OCI-LY7 (cell line): Measurements from ENCODE around the gene ATP2A2. TPM values are rescaled to one million over a fixed set of nuclear protein-coding genes. Genes with fewer than 3 reads are reported as not detected.

Experiments
- BruUV-seq: library from RNA; stranded (reverse); fragments of 400-500 nt; replicated peaks from 2 replicates; lab custom pipeline; 2021; lab: Mats Ljungman, UMichigan
- CTCF ChIA-PET: fragments of 300-600 bp; sonication (Branson Sonifier 250); formaldehyde crosslinking; loops from one replicate; lab custom pipeline; 2022; ENCODE audit warnings: antibody characterized with exemption; ENCODE audit not compliant: unreplicated experiment; lab: Charles Lee
- POLR2A ChIA-PET: fragments of 300-600 bp; sonication (Branson Sonifier 250); formaldehyde crosslinking; loops from one replicate; lab custom pipeline; 2022; ENCODE audit warnings: antibody characterized with exemption; lab: Charles Lee
- DNase-seq: peaks from one replicate; pipeline ENCODE4 v3.0.0-alpha.2; 2015; ENCODE audit warnings: low spot score
- H2AFZ ChIP-seq: fragments of 200-600 bp; sonication (generic), shearing (Covaris generic); 2 replicates; pipeline ENCODE4 v1.6.1; 2014; ENCODE audit warnings: mild to moderate bottlenecking, antibody characterized with exemption, low read length, moderate library complexity
- H3K27ac ChIP-seq: fragments of 200-600 bp; sonication (generic); 2 replicates; pipeline ENCODE4 v1.5.1; 2014; ENCODE audit warnings: mixed run types, low read depth, mild to moderate bottlenecking, moderate library complexity, low read length, inconsistent platforms; ENCODE audit not compliant: poor library complexity, severe bottlenecking
- H3K36me3 ChIP-seq: fragments of 200-600 bp; sonication (generic); 2 replicates; pipeline ENCODE4 v1.6.1; 2014; ENCODE audit warnings: mild to moderate bottlenecking, antibody characterized with exemption, low read length, moderate library complexity, mixed read lengths; ENCODE audit not compliant: insufficient read depth
- H3K4me1 ChIP-seq: fragments of 200-600 bp; sonication (generic); 2 replicates; pipeline ENCODE4 v1.5.1; 2014; ENCODE audit warnings: mild to moderate bottlenecking, low read length; ENCODE audit not compliant: insufficient read depth, poor library complexity, severe bottlenecking
- H3K4me2 ChIP-seq: fragments of 200-600 bp; sonication (generic); 2 replicates; pipeline ENCODE4 v1.6.1; 2014; ENCODE audit warnings: mild to moderate bottlenecking, low read length
- H3K4me3 ChIP-seq: fragments of 200-600 bp; sonication (generic); 2 replicates; pipeline ENCODE4 v1.5.1; 2014; ENCODE audit warnings: mild to moderate bottlenecking, low read depth, low read length; ENCODE audit not compliant: poor library complexity, severe bottlenecking
- H3K79me2 ChIP-seq: fragments of 200-600 bp; sonication (generic); 2 replicates; pipeline ENCODE4 v1.6.1; 2016; ENCODE audit warnings: low read depth, mild to moderate bottlenecking, low read length, moderate library complexity, mixed read lengths; ENCODE audit not compliant: insufficient read depth
- H3K9me2 ChIP-seq: fragments of 200-600 bp; sonication (generic); 2 replicates; pipeline ENCODE4 v1.6.1; 2016; ENCODE audit warnings: mild to moderate bottlenecking, low read length, mixed read lengths; ENCODE audit not compliant: insufficient read depth
- H3K9me3 ChIP-seq: fragments of 200-600 bp; sonication (generic); 2 replicates; pipeline ENCODE4 v1.6.1; 2014; ENCODE audit warnings: mild to moderate bottlenecking, mixed run types, low read length, mixed read lengths
- H4K20me1 ChIP-seq: fragments of 200-600 bp; sonication (generic); 2 replicates; pipeline ENCODE4 v1.6.1; 2014; ENCODE audit warnings: mild to moderate bottlenecking, antibody characterized with exemption, low read length, moderate library complexity, mixed read lengths; ENCODE audit not compliant: insufficient read depth
- EZH2phosphoT487 ChIP-seq: fragments of 200-600 bp; sonication (generic); IDR thresholded peaks from 2 replicates; pipeline ENCODE4 v1.6.1; 2018; ENCODE audit warnings: low read depth, borderline replicate concordance, mild to moderate bottlenecking, mixed run types, antibody characterized with exemption, low read length, moderate library complexity, mixed read lengths
- intact Hi-C: fragments of 100-400 bp; cut with micrococcal nuclease; formaldehyde crosslinking; loops from one replicate; pipeline ENCODE4 v1.10.0; 2022; ENCODE audit not compliant: unreplicated experiment
- total RNA-seq, 2 experiments: library from RNA; depleted of rRNA in 1 of 2; stranded (reverse); fragments of >200 nt in 1 of 2; shearing (Covaris generic) in 1 of 2; gene quantifications; 2 replicates each; pipeline ENCODE4 v1.2.3, GENCODE V29; 2014 to 2022
- TF ChIP-seq, protein P1 (sequence below): fragments of 200-600 bp; sonication (generic); conservative IDR thresholded peaks from 2 replicates; pipeline ENCODE4 v1.5.1; 2014; ENCODE audit warnings: mild to moderate bottlenecking, antibody characterized with exemption, low read length, moderate library complexity, mixed read lengths

The ATP2A2 gene
- total RNA-seq, 2 experiments from 2014 or later = 93.5 to 178 TPM

DNA sequence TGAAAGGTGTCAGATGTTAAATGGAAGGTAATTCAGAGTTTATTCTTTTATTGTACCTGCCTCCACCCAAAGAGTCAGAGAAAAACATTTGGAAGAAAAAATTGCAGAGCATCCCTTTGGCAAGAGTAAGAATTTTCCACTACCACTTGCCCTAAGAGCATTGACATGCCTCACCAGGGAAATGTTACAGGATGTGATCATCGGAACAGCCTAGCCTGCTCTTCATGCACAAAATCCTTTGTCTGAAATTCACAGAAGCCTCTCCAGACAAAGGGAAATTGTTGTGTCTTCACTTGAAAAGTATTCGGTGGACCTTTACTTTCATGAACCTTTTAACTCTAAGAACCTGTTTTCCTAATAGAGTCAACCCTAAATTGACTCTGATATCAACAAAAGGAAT, 36.9 kb downstream of the ATP2A2 start:
- Histone ChIP-seq H3K9me3 (no peaks in the 10 kb centered on the region), H3K36me3 (peaks cover 99% of the 10 kb centered on the region), H3K4me1 (no peaks in the 10 kb centered on the region), H3K4me2 (no peak overlapping the region), H3K79me2 (peaks cover 96% of the 10 kb centered on the region), H3K4me3 (no peak overlapping the region), H2AFZ (no peak overlapping the region), H3K9me2 (no peaks in the 10 kb centered on the region), H3K27ac (no peak overlapping the region), H4K20me1 (peaks cover 20% of the 10 kb centered on the region; the same call in 1 of the 2 replicates)
- intact Hi-C loops = no loop called here
- ChIA-PET POLR2A (interaction anchor here (0.5 to 1.3 kb wide), 5 partner anchors 12 to 453 kb away, joined by 3 to 5 read pairs (median 3); no protein-coding TSS in a partner anchor), CTCF (no interaction called here)
- DNase-seq = no peak
- no peak for TF ChIP-seq EZH2phosphoT487
- TF ChIP-seq, protein P1, sequence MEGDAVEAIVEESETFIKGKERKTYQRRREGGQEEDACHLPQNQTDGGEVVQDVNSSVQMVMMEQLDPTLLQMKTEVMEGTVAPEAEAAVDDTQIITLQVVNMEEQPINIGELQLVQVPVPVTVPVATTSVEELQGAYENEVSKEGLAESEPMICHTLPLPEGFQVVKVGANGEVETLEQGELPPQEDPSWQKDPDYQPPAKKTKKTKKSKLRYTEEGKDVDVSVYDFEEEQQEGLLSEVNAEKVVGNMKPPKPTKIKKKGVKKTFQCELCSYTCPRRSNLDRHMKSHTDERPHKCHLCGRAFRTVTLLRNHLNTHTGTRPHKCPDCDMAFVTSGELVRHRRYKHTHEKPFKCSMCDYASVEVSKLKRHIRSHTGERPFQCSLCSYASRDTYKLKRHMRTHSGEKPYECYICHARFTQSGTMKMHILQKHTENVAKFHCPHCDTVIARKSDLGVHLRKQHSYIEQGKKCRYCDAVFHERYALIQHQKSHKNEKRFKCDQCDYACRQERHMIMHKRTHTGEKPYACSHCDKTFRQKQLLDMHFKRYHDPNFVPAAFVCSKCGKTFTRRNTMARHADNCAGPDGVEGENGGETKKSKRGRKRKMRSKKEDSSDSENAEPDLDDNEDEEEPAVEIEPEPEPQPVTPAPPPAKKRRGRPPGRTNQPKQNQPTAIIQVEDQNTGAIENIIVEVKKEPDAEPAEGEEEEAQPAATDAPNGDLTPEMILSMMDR = no peak
- no TSS peak for BruUV-seq

DNA sequence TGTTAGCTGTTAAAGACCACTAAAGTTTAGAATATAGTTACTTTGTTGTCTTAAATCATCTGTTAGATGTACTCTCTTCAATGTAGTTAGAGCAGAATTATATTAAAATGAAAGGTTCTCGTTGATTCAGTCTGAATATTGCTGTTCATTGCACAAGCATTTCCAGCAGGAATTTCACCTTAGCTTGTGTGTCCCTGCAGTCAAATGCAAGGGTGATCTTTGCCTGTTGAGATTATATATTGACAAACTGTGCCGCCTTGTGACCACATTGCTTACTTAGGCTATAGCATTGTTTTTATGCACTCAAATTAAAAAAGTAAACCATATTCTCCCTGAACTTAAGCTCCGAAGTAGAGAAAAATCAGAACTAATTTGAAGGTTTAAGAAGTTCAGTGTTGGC, 39.5 kb downstream of the ATP2A2 start:
- ChIA-PET POLR2A (interaction anchor here (1.0 to 3.4 kb wide), 2 partner anchors 11 to 38 kb away, joined by 6 to 23 read pairs; no protein-coding TSS in a partner anchor), CTCF (no interaction called here)
- H3K9me2 ChIP-seq = no peaks in the 10 kb centered on the region
- BruUV-seq = no TSS peak
- no peaks in the 10 kb centered on the region for H3K9me3 ChIP-seq
- no peak overlapping the region for H2AFZ ChIP-seq
- H3K4me3 ChIP-seq = no peak overlapping the region
- H3K27ac ChIP-seq = no peak overlapping the region
- intact Hi-C loops = no loop called here
- H3K4me2 ChIP-seq = no peak overlapping the region
- peaks cover 20% of the 10 kb centered on the region; the same call in 1 of the 2 replicates for H4K20me1 ChIP-seq
- H3K36me3 ChIP-seq = peaks cover 99% of the 10 kb centered on the region
- TF ChIP-seq, protein P1 = no peak
- no peak for TF ChIP-seq EZH2phosphoT487
- peaks cover 81% of the 10 kb centered on the region for H3K79me2 ChIP-seq
- H3K4me1 ChIP-seq = no peaks in the 10 kb centered on the region
- DNase-seq = no peak

DNA sequence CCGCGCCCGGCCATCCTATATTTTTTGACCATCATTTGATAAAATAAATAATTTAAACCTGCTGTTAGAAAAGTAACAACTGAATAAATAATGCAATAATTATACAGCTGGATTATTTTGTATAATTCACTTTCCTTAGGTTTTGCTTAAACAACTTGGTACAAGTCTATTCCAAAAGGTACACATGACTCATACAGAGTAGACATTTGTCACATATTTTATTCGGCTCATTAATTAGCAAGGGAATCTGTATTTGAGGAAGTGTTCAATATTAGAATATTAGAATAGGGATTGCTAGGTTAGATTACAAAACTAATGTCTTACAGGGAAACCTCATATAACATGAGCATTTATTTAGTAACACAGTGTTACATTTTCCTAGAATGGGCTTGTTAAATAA, 48.7 kb downstream of the ATP2A2 start:
- no peaks in the 10 kb centered on the region for H3K9me3 ChIP-seq
- peaks cover 62% of the 10 kb centered on the region for H3K79me2 ChIP-seq
- H3K36me3 ChIP-seq = peaks cover 98% of the 10 kb centered on the region
- CTCF ChIA-PET = no interaction called here
- DNase-seq = no peak
- H4K20me1 ChIP-seq = peaks cover 16% of the 10 kb centered on the region; the same call in 1 of the 2 replicates
- no peak overlapping the region for H3K27ac ChIP-seq
- H3K4me3 ChIP-seq = no peak overlapping the region
- intact Hi-C loops = no loop called here
- BruUV-seq = no TSS peak
- H3K9me2 ChIP-seq = no peaks in the 10 kb centered on the region
- H3K4me1 ChIP-seq = no peaks in the 10 kb centered on the region
- POLR2A ChIA-PET = interaction anchor here (0.9 to 4.6 kb wide), 3 partner anchors 9 to 15 kb away, joined by 3 to 23 read pairs (median 3); no protein-coding TSS in a partner anchor
- H3K4me2 ChIP-seq = no peak overlapping the region
- H2AFZ ChIP-seq = no peak overlapping the region
- no peak for TF ChIP-seq EZH2phosphoT487
- TF ChIP-seq, protein P1 = no peak
